OCI-LY7 (cell line): ENCODE measurements around the gene ASIP. TPM values are rescaled to one million over a fixed set of nuclear protein-coding genes. Genes with fewer than 3 reads are reported as not detected.

Source experiments
- BruUV-seq: library from RNA; stranded (reverse); fragments of 400-500 nt; replicated peaks from 2 replicates; lab custom pipeline; 2021; lab: Mats Ljungman, UMichigan
- CTCF ChIA-PET: fragments of 300-600 bp; sonication (Branson Sonifier 250); formaldehyde crosslinking; loops from one replicate; lab custom pipeline; 2022; ENCODE audit warnings: antibody characterized with exemption; ENCODE audit not compliant: unreplicated experiment; lab: Charles Lee
- POLR2A ChIA-PET: fragments of 300-600 bp; sonication (Branson Sonifier 250); formaldehyde crosslinking; loops from one replicate; lab custom pipeline; 2022; ENCODE audit warnings: antibody characterized with exemption; lab: Charles Lee
- DNase-seq: peaks from one replicate; pipeline ENCODE4 v3.0.0-alpha.2; 2015; ENCODE audit warnings: low spot score
- H2AFZ ChIP-seq: fragments of 200-600 bp; sonication (generic), shearing (Covaris generic); 2 replicates; pipeline ENCODE4 v1.6.1; 2014; ENCODE audit warnings: mild to moderate bottlenecking, antibody characterized with exemption, low read length, moderate library complexity
- H3K27ac ChIP-seq: fragments of 200-600 bp; sonication (generic); 2 replicates; pipeline ENCODE4 v1.5.1; 2014; ENCODE audit warnings: mixed run types, low read depth, mild to moderate bottlenecking, moderate library complexity, low read length, inconsistent platforms; ENCODE audit not compliant: poor library complexity, severe bottlenecking
- H3K36me3 ChIP-seq: fragments of 200-600 bp; sonication (generic); 2 replicates; pipeline ENCODE4 v1.6.1; 2014; ENCODE audit warnings: mild to moderate bottlenecking, antibody characterized with exemption, low read length, moderate library complexity, mixed read lengths; ENCODE audit not compliant: insufficient read depth
- H3K4me1 ChIP-seq: fragments of 200-600 bp; sonication (generic); 2 replicates; pipeline ENCODE4 v1.5.1; 2014; ENCODE audit warnings: mild to moderate bottlenecking, low read length; ENCODE audit not compliant: insufficient read depth, poor library complexity, severe bottlenecking
- H3K4me2 ChIP-seq: fragments of 200-600 bp; sonication (generic); 2 replicates; pipeline ENCODE4 v1.6.1; 2014; ENCODE audit warnings: mild to moderate bottlenecking, low read length
- H3K4me3 ChIP-seq: fragments of 200-600 bp; sonication (generic); 2 replicates; pipeline ENCODE4 v1.5.1; 2014; ENCODE audit warnings: mild to moderate bottlenecking, low read depth, low read length; ENCODE audit not compliant: poor library complexity, severe bottlenecking
- H3K79me2 ChIP-seq: fragments of 200-600 bp; sonication (generic); 2 replicates; pipeline ENCODE4 v1.6.1; 2016; ENCODE audit warnings: low read depth, mild to moderate bottlenecking, low read length, moderate library complexity, mixed read lengths; ENCODE audit not compliant: insufficient read depth
- H3K9me2 ChIP-seq: fragments of 200-600 bp; sonication (generic); 2 replicates; pipeline ENCODE4 v1.6.1; 2016; ENCODE audit warnings: mild to moderate bottlenecking, low read length, mixed read lengths; ENCODE audit not compliant: insufficient read depth
- H3K9me3 ChIP-seq: fragments of 200-600 bp; sonication (generic); 2 replicates; pipeline ENCODE4 v1.6.1; 2014; ENCODE audit warnings: mild to moderate bottlenecking, mixed run types, low read length, mixed read lengths
- H4K20me1 ChIP-seq: fragments of 200-600 bp; sonication (generic); 2 replicates; pipeline ENCODE4 v1.6.1; 2014; ENCODE audit warnings: mild to moderate bottlenecking, antibody characterized with exemption, low read length, moderate library complexity, mixed read lengths; ENCODE audit not compliant: insufficient read depth
- EZH2phosphoT487 ChIP-seq: fragments of 200-600 bp; sonication (generic); IDR thresholded peaks from 2 replicates; pipeline ENCODE4 v1.6.1; 2018; ENCODE audit warnings: low read depth, borderline replicate concordance, mild to moderate bottlenecking, mixed run types, antibody characterized with exemption, low read length, moderate library complexity, mixed read lengths
- intact Hi-C: fragments of 100-400 bp; cut with micrococcal nuclease; formaldehyde crosslinking; loops from one replicate; pipeline ENCODE4 v1.10.0; 2022; ENCODE audit not compliant: unreplicated experiment
- total RNA-seq, 2 experiments: library from RNA; depleted of rRNA in 1 of 2; stranded (reverse); fragments of >200 nt in 1 of 2; shearing (Covaris generic) in 1 of 2; gene quantifications; 2 replicates each; pipeline ENCODE4 v1.2.3, GENCODE V29; 2014 to 2022
- TF ChIP-seq, protein P1 (sequence below): fragments of 200-600 bp; sonication (generic); conservative IDR thresholded peaks from 2 replicates; pipeline ENCODE4 v1.5.1; 2014; ENCODE audit warnings: mild to moderate bottlenecking, antibody characterized with exemption, low read length, moderate library complexity, mixed read lengths

The ASIP gene
- total RNA-seq, 2 experiments from 2014 or later, result 0.32 to 0.82 TPM

- ChIA-PET POLR2A (interaction anchor here (0.5 kb wide), 1 partner anchor 481 kb away, joined by 4 read pairs; no protein-coding TSS in a partner anchor), CTCF (interaction anchor here (1.2 kb wide), 1 partner anchor 11 kb away, joined by 3 read pairs; no protein-coding TSS in a partner anchor)
- intact Hi-C loops, result no loop called here
- no peak overlapping the region for H2AFZ ChIP-seq
- peaks cover 40% of the 10 kb centered on the region for H3K79me2 ChIP-seq
- no peaks in the 10 kb centered on the region for H3K9me3 ChIP-seq
- peaks cover 8% of the 10 kb centered on the region for H3K4me1 ChIP-seq
- H3K27ac ChIP-seq, result no peak overlapping the region
- no peak overlapping the region for H3K4me2 ChIP-seq
- BruUV-seq, result no TSS peak
- no peaks in the 10 kb centered on the region for H3K9me2 ChIP-seq
- DNase-seq, result no peak
- no peaks in the 10 kb centered on the region for H4K20me1 ChIP-seq
- H3K36me3 ChIP-seq, result peaks cover 88% of the 10 kb centered on the region
- TF ChIP-seq, protein P1, sequence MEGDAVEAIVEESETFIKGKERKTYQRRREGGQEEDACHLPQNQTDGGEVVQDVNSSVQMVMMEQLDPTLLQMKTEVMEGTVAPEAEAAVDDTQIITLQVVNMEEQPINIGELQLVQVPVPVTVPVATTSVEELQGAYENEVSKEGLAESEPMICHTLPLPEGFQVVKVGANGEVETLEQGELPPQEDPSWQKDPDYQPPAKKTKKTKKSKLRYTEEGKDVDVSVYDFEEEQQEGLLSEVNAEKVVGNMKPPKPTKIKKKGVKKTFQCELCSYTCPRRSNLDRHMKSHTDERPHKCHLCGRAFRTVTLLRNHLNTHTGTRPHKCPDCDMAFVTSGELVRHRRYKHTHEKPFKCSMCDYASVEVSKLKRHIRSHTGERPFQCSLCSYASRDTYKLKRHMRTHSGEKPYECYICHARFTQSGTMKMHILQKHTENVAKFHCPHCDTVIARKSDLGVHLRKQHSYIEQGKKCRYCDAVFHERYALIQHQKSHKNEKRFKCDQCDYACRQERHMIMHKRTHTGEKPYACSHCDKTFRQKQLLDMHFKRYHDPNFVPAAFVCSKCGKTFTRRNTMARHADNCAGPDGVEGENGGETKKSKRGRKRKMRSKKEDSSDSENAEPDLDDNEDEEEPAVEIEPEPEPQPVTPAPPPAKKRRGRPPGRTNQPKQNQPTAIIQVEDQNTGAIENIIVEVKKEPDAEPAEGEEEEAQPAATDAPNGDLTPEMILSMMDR, result no peak
- TF ChIP-seq EZH2phosphoT487, result no peak
- H3K4me3 ChIP-seq, result no peak overlapping the region
Observed at GRCh38 chr20:34294563-34294962, 53.3 kb downstream of the ASIP start.

GRCh38 chr20:34295284-34295683 is 54.1 kb downstream of the ASIP start:
- DNase-seq, result no peak
- BruUV-seq, result no TSS peak
- intact Hi-C loops, result no loop called here

GRCh38 chr20:34296468-34296867 is 55.2 kb downstream of the ASIP start:
- TF ChIP-seq, protein P1, result no peak
- no peak for TF ChIP-seq EZH2phosphoT487
- no peak overlapping the region for H3K4me2 ChIP-seq
- intact Hi-C loops, result no loop called here
- no peak overlapping the region for H2AFZ ChIP-seq
- H3K79me2 ChIP-seq, result peaks cover 60% of the 10 kb centered on the region
- H3K9me2 ChIP-seq, result no peaks in the 10 kb centered on the region
- ChIA-PET CTCF (no interaction called here), POLR2A (interaction anchor here (0.9 kb wide), 1 partner anchor 203 kb away, joined by 3 read pairs; no protein-coding TSS in a partner anchor)
- H3K4me1 ChIP-seq, result peaks cover 27% of the 10 kb centered on the region
- no peak overlapping the region for H3K4me3 ChIP-seq
- DNase-seq, result no peak
- no TSS peak for BruUV-seq
- no peak overlapping the region for H3K27ac ChIP-seq
- no peaks in the 10 kb centered on the region for H3K9me3 ChIP-seq
- peaks cover 13% of the 10 kb centered on the region; the same call in 1 of the 2 replicates for H4K20me1 ChIP-seq
- peaks cover 83% of the 10 kb centered on the region for H3K36me3 ChIP-seq

More at GRCh38 chr20:34295284-34295683, 54.1 kb downstream of the ASIP start:
- no peak overlapping the region for H2AFZ ChIP-seq
- ChIA-PET POLR2A (no interaction called here), CTCF (interaction anchor here (1.2 kb wide), 1 partner anchor 12 kb away, joined by 3 read pairs; no protein-coding TSS in a partner anchor)
- H3K79me2 ChIP-seq, result peaks cover 48% of the 10 kb centered on the region
- peaks cover 15% of the 10 kb centered on the region for H3K4me1 ChIP-seq
- H3K27ac ChIP-seq, result no peak overlapping the region
- peaks cover 88% of the 10 kb centered on the region for H3K36me3 ChIP-seq
- no peak overlapping the region for H3K4me2 ChIP-seq
- no peaks in the 10 kb centered on the region for H3K9me3 ChIP-seq
- peaks cover 5% of the 10 kb centered on the region; the same call in 1 of the 2 replicates for H4K20me1 ChIP-seq
- no peaks in the 10 kb centered on the region for H3K9me2 ChIP-seq
- TF ChIP-seq, protein P1, result no peak
- TF ChIP-seq EZH2phosphoT487, result no peak
- H3K4me3 ChIP-seq, result no peak overlapping the region
